Hypothalamus (tissue), 51 donors: ENCODE measurements around the gene PELI2.

ENCODE experiments used
- DNase-seq, 51 donors: peaks; one replicate each; lab custom pipeline; 2025; lab: John Stamatoyannopoulos, UW

PELI2 gene

DNA sequence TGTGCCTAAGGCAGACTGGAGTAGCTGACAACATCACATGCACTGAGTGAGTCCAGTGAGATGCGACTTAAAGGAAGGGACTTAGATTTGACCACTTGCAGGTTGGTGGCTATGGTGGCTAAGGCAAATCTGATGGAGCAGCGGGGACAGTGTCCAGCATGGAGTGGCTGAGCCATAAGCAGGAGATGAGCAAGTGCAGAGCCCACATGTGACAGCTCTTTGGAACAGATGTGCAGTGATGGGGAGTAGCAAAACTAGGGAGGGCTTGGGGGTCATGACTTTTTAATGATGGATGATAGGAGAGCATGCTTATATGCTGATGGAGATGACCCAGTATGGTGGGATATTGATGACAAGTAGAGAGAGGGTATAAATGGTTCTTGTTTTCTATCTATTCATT is 80.2 kb downstream of the PELI2 start:
- DNase-seq = no peak

DNA sequence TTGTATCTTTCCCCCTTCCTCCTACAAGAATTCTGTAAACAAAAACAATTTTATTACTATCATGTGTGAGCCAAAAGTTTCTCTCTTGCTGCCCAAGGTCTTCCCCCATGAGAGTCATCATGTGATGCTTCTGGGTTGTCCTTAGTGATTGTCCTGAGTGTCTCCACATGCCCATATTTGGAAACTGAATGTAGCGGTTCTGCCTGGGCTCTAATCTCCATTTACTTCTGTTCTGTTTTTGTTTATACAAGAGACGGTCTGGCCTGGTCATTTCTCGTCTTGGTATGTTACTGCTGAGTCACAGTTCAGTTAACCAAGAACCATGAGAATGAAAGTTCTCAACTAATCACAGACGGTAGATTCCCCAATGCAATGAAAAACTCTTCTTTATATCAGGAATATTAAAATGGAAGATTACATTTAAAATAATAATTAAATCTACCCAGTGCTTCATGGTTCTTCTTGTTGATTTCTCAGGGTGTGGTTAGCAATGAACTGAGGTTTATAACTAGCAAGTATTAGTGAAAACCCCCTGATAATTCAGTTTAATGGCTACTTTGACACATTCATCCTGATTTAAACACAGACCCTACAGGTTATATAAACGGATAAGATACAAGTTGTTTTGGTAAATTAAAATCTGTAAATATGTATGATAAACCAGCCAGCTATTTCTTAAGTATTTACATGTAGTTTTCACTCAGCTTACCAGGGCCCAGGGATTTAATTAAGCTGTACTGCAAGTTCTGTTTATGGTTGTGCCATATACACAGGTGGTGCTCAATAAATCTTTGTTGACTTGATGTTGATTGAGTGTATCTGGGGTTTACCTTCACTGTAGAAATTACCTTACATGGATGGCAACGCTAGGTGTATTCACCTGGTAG is 81.1 kb downstream of the PELI2 start:
- no peak for DNase-seq

DNA sequence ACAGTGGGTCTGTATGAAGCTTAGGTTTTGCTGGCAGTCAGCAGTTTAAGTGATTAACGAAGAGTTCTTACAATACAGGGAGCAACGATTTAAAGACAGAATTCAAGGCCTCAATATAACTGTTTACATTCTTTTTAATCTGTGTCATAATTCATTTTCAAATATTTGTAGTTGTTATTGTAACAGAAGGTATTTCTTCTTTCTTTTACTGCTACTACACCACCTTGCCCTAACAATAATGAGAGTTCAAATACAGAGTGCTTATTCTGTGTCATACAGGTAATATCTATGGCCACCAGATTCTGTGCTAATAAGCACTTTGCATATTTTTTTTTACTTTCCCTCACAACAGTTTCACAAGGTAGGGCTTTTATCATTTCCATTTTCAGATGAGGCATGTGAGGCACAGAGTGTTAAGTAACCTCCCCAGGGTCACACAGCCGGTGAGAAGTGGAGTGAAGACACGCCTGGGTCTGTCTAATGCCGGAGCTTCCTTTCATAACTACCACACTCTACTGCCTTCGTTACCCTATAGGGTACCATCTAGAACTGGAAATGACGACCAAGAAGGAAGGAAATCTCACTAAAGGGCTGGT is 81.9 kb downstream of the PELI2 start:
- DNase-seq = no peak

DNA sequence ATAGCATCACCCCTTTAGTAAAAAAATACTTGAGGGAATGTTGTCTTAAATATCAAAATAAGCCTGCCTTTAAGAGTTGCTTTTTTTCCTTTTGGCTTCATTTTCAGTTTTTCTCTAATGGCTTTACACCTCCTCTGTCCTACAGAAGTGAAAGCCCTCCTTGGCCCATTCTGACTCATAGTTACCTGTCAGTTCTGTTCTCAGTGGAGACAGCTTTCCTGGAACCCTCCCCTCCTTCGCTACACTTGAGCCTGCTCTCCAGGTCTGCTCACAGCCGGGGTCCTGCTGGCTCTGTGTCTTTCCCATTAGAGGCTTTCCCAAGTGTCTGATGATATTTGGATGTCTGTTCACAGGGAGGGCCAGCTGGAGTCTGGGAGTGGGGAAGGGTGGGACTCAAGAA is 84.0 kb downstream of the PELI2 start:
- DNase-seq = no peak

DNA sequence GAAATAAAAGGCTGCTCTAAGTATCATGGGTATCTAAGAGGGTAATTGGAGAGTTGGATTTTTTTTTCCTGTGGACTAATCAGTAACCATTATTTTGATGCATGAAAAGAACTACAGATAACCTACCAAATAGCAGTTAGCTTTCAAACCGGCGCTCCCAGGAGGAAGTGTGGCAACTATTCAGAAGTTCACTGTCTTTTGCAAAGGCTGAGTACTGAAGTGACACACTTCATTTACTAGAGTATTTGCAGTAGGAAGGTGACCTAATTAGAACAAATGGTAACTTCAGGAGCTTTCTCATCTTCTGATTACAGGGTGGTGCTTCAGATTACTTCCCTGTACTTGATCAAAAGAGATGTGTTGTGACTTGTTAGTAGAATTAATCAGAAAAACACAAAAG is 87.7 kb downstream of the PELI2 start:
- DNase-seq = no peak

DNA sequence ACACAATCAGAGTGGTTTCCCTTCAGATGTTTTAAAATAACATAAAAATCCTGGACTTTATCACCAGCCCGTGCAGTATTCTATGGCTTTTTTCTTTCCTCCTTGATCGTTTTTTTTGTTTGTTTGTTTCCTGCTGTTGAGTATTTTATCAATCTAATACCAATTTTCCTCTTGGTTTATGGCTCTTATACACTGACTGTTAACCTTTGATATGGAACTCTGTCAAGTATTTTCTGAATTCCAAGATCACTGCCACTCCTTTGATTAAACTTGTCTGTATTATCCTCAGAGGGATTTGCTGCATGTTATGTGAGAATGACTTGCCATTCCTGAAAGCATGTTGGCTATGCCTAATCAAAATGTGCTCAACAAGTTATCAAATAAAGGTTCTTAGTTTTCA is 88.4 kb downstream of the PELI2 start:
- DNase-seq = no peak

DNA sequence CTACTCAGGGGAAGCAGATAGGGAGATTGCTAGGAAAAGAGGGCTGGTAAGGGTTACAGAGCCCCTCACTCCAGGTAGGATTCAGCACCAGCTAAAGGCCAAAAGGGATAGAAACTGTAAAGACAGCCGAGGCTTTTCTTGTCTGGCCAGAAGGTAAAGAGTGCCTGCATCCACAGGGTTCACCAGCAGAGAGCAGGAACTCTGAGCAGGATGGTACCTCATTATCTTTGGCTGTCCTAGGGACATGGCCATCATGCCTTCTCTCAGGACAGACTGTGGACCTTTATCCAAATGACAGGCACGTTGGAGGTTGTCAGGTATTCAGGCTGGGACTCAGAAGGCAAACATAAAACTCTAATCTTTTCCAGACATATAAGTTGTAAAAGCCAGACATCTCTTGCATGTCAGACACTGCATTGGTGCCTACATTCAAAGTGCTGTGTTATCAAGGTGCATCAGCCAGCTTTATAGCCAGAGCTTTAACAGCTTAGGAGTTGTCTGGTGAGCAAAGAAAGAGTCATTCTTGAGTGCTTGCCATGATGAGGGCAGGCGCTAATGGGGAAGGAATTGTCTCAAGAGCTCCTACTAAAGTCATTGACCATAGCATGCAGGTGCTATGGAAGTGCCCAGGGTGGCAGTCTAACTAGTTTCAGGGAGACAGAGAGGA is 89.5 kb downstream of the PELI2 start:
- no peak for DNase-seq

DNA sequence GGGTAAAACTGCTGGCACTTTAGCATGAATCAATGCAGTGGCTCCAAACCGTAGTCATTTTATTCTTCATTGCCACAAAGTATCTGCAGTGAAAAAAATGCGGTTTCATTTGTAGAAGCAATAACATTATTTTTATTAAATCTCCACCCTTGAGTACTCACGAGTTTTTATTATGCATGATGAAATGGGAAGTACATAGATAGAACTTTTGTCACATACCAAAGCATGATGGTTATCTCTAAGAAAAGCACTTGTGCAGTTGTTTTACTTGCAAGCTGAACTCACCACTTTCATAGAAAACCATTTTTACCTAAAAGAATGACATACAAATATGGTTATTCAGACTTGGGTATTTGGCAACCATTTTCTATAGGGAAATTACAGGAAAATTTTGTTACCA is 90.3 kb downstream of the PELI2 start:
- DNase-seq = no peak

DNA sequence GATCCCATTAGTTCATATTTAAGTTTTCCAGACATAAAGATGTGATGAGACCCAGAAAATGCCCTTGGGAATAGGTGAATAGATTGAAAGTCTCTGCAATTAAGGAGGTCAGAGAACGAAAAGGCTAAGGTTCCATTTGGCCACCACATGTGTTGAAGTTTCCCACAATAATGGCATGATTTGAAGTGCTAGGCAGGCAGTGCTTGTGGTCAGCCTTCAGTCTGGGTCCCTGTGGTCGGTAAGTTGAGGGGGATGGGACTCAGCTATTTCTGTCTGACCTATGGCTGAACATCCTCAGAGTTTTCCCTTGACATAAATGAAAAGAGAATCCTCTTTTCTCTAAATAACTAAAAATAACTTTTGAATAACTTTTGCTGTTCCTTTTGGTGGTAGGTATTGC is 92.4 kb downstream of the PELI2 start:
- DNase-seq = no peak

DNA sequence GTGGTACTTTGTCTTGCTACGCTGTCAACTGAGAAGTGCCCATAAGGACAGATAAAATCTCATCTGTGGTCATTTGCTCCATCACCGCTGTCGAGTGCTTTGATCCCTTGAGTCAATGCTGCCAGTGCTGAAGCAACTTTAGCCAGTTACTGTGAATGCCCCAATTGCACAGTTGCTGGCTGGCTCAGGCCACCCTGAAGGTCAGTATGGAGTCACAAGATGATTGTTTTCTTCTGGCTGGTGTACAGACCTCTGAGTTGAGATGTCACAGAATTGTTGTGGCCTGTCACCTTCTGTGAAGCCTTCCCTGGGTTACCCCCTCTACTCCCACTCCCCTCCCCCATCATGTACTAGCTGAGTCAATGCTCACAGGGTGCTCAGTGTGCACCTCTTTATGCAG is 92.9 kb downstream of the PELI2 start:
- DNase-seq = no peak

DNA sequence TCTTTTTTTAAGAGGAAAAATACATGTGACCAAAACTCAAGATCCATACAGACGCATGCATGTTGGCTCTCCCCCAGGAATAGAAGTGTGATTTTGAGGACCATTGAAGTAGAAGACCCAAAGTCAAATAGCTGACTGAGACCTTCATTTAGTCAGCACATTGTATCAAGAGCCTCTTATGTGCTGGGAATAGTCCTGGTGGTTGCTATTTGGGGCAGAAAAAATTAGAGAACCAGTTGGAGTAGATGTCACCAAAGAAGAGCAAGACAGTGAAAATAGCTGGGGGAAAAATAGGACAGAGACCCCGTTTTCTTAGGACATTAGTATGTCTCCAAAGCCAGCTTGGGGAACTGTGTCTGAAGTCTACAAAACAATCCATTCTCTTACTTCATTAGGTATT is 93.6 kb downstream of the PELI2 start:
- no peak for DNase-seq

DNA sequence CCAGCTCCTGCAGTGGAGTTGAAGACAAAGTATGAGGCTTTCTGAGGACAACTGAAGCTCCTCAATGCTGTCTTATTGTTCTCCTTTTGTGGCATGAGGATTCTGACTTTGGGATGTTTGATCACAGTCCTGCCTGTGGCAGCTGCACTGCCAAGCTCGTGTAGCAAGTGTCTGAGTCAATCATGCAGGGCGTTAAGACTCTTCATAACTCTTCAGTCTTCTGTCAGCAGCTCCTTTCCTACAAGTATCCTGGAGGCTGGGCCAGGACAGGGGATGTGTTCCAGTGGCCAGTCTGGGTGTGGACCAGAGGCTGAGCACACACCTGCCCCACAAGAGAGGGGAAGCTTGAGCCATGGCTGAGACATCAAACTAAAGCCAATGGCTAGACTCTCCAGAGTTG is 94.3 kb downstream of the PELI2 start:
- no peak for DNase-seq

DNA sequence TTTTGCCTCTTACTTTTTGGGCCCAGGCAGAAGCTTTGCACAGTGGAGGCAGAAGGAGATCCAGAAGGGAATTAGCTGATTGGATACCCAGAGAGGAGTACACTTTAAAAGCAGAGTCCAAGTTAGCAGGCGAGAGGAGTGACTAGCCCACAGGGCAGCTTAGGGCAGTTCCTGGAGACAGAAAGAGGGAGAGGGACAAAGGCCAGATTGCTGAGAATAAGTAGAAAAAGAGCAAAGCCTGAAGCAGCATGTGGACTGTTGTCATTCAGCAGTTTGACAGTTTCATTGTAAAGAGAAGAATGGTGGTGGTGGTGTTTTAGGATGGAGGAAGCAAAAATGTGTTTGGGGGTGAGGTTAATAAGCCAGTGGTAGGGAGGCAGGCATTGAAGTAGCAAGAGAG is 95.1 kb downstream of the PELI2 start:
- no peak for DNase-seq

DNA sequence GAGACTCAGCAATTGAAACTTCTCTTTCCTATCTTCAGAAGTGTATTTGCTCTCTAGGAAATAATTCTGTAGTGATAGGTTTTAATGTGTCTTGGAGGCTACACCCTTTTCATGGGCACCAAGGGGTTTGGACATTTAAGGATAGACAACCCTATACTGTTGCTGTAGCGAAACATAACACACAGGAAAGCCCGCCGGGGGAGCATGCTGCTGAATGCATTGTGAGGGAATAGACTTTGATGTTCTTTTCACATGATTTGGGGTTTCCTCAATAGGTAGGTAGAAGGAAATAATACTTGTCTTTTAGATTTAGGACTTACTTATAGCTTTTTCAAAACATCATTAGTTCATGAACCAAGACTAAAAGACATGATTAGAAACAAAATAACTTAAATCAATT is 97.0 kb downstream of the PELI2 start:
- no peak for DNase-seq

DNA sequence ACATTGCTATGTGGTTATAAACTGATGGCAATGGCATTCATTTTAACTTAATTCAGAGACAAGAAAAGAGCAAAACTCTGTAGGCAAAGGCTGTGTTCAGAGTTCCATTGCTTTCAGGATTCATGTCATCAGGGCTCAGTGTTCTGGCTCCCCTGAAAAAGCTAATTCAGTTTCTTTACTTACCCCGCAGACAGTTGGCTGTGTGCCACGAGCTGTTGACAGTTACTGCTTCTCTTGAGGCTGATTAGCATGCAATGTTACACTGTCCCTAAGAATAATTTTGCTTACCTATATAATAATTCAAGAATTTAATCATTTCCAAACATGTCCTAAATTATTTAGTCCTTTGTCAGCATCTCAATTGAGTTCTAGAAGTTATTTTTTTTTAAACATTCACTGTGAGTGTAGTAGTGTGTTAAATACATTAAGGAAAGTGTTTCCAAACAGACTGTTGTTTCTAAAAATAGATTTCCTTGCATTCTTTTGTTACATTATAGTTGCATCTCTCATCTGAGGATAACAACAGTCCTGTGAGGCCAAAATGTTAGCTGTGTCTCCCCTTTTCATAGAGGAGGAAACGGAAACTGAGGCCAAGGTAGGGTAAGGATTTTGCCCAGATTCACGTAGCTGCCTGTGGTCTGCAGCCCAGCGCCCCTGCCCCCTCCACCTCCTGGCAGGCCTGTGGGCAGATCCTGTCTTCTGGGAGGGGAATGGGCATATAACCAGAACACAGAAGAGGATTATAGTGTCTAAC is 98.6 kb downstream of the PELI2 start:
- DNase-seq = peak in 37 of 51 donors; percentile 10 to 78 (median 39)

DNA sequence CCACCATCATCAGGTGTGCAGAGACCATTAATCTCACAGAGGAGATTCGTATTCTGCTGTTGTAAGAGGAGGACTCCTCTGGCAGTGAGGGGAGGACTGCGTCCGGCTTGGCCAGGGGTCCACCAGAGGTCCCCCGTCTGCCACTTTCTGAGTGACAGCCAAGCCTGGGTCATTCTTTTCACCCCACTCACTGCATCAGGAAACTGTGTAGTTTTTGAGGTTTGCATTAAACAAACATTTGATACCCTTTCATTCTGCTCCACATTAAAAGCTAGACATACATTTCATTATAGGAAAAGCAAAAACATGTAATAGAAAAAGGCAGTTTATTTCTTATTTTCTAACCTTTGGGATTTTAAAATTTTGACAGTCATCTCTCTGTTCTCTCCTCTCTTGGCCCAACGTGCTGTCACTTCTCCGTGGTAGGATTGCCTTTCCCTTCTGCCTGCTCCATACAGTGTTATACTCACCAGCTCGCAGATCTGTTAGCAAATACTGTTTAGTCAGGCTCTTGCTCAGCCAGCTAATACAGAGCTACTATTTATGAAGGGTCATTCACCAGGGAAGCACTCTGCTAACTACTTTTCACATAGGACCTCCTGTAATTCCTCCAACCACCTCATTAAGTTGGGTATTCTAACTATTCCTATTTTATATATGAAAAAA is 99.3 kb downstream of the PELI2 start:
- no peak for DNase-seq

DNA sequence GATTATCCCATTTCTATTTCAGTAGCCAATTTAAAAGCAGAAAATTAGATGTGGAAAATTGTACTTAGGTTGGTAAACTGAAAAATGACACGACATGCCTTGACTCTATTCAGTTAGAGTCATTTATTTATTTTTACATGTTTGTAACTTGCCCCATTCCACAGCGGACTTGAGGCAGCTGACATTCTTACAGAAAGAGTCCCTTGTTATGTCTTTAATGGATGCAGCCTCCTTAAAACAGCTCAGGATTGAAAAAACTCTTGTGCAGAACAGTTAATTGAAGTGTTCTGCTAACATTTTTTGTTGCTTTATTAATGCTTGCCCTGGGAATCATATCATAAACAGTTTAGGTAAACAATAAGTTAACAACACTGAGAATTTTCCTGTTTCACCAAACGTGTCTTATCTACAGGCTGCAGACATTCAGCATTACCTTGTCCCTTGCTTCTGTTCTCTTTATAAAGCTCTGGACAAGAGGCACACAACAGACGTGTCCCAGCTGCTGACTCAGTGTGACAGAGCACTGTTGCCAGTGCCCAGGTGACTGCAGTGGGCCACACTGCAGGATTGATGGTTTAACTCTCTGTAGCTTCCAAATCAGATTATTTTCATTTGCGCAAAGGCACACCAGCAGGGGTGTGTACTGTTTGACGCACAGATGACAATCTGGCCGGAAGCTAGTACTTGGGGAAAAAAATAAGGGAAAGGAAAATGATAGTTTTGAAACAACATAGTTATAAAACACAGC is 101.6 kb downstream of the PELI2 start:
- peak in 1 of 51 donors; percentile 19 for DNase-seq

DNA sequence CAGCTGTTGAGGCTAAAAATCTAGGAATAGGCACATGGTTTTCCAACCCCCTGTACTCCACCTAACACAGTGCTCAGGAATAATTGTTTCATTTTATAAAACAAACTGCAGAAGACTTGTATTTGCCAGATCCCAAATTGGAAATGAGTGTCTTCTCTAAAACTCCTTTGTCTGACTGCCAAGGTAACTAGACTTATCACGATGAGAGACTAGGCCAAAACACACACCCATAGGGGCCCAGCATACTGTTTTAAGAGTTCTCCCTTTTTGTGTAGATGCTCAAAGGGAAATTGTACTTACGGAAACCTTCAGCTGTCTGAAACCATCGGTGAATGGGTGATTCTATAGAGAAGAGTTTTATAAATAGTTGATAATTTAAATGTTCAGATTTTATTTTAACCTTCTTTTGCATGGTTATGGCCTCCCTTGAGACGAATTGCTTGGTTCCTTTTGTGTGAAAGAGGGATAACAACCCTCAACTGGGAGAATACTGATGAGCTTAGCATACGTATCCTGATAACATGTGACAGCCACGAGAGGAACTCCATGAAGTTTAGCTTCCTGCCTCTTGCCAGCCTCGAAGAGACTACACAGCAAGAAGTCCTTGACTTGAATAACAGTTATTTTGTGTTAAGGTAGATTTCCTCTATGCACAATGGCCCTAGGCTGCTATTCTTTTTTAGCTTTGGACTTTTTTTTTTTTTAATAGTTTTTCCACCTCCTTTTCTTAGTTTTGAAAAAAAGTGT is 103.3 kb downstream of the PELI2 start:
- no peak for DNase-seq

DNA sequence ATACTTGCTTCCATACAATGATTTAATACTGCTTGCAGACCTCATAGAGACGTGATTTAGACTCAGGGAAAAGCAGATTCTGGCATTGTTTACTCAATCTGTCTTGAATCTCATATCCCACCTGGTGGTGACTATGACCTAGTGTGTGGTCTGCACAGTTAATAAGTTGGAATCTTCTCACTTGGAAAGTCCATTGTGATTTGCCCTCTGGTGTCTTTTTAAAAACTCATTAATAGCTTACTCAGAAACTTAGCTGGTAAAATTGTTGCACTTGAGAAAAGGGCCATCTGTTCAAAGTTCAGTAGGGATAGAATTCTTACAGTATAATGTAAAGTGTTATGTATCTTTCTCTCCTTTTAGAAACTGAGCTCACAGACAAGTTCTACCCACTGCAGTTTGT is 106.0 kb downstream of the PELI2 start:
- no peak for DNase-seq
